Smooth muscle cell (in vitro differentiated cells): ENCODE data around the gene GUCA2A. TPM values are rescaled to one million over a fixed set of nuclear protein-coding genes. Genes with fewer than 3 reads are reported as not detected.
"Not testable (repeated sequence)": the region's sequence is repeated elsewhere in the genome, so short reads cannot be mapped to it uniquely, and the experiment has no call there.

Experiments used
- DNase-seq: peaks from one replicate; lab custom pipeline; 2025; ENCODE audit not compliant: unreplicated experiment; lab: John Stamatoyannopoulos, UW
- H2AFZ ChIP-seq: fragments of 200-600 bp; sonication (generic); 2 replicates; pipeline ENCODE4 v1.6.0; 2016; ENCODE audit warnings: antibody characterized with exemption, low read depth, mild to moderate bottlenecking
- H3F3A ChIP-seq: fragments of 200-600 bp; sonication (generic); 2 replicates; pipeline ENCODE4 v1.6.0; 2017; ENCODE audit warnings: antibody characterized with exemption, low read depth
- H3K27ac ChIP-seq: fragments of 200-600 bp; sonication (generic); 2 replicates; pipeline ENCODE4 v1.5.1; 2016; ENCODE audit warnings: low read depth, mild to moderate bottlenecking
- H3K27me3 ChIP-seq: fragments of 200-600 bp; sonication (generic); 2 replicates; pipeline ENCODE4 v1.6.1; 2016; ENCODE audit warnings: low read depth, mild to moderate bottlenecking
- H3K36me3 ChIP-seq: fragments of 200-600 bp; sonication (generic); 2 replicates; pipeline ENCODE4 v1.5.1; 2016; ENCODE audit warnings: low read depth
- H3K4me1 ChIP-seq: fragments of 200-600 bp; sonication (generic); 2 replicates; pipeline ENCODE4 v1.5.1; 2016; ENCODE audit warnings: low read depth
- H3K4me2 ChIP-seq: fragments of 200-600 bp; sonication (generic); 2 replicates; pipeline ENCODE4 v1.6.0; 2016; ENCODE audit warnings: mild to moderate bottlenecking
- H3K4me3 ChIP-seq: fragments of 200-600 bp; sonication (generic); 2 replicates; pipeline ENCODE4 v1.5.1; 2016; ENCODE audit warnings: mild to moderate bottlenecking
- H3K79me2 ChIP-seq: fragments of 200-600 bp; sonication (generic); 2 replicates; pipeline ENCODE4 v1.6.0; 2016; ENCODE audit warnings: low read depth, mild to moderate bottlenecking
- H3K9ac ChIP-seq: fragments of 200-600 bp; sonication (generic); 2 replicates; pipeline ENCODE4 v1.6.0; 2016; ENCODE audit warnings: low read depth
- H3K9me3 ChIP-seq: fragments of 200-600 bp; sonication (generic); replicated peaks from 2 replicates; pipeline ENCODE4 v1.5.1; 2016; ENCODE audit warnings: low read depth
- H4K20me1 ChIP-seq: fragments of 200-600 bp; sonication (generic); 2 replicates; pipeline ENCODE4 v1.6.0; 2016; ENCODE audit warnings: low read depth
- WGBS: methylation state at CpG from one replicate; pipeline ENCODE4 v1.1.7; 2016; ENCODE audit warnings: low lambda C conversion rate; 5-methylcytosine and 5-hydroxymethylcytosine counted together
- polyA plus RNA-seq: library from polyadenylated mRNA; unstranded; fragments of >200 nt; fragmentation: Nextera tagmentation; extraction: Ambion mirVana; gene quantifications from 2 replicates; pipeline ENCODE4 v1.2.1, GENCODE V29; 2016
- total RNA-seq: library from RNA; depleted of rRNA; stranded (reverse); fragments of >200 nt; gene quantifications from 2 replicates; pipeline ENCODE4 v1.2.3, GENCODE V29; 2014
- TF ChIP-seq, protein P1 (sequence below): fragments of 200-600 bp; sonication (generic); IDR thresholded peaks from 2 replicates; pipeline ENCODE4 v1.5.1; 2017; ENCODE audit warnings: borderline replicate concordance, mild to moderate bottlenecking, antibody characterized with exemption; ENCODE audit not compliant: insufficient read depth, poor library complexity, severe bottlenecking

The GUCA2A gene
- total and polyA plus RNA-seq, 2 experiments from 2014 or later: not detected

DNA sequence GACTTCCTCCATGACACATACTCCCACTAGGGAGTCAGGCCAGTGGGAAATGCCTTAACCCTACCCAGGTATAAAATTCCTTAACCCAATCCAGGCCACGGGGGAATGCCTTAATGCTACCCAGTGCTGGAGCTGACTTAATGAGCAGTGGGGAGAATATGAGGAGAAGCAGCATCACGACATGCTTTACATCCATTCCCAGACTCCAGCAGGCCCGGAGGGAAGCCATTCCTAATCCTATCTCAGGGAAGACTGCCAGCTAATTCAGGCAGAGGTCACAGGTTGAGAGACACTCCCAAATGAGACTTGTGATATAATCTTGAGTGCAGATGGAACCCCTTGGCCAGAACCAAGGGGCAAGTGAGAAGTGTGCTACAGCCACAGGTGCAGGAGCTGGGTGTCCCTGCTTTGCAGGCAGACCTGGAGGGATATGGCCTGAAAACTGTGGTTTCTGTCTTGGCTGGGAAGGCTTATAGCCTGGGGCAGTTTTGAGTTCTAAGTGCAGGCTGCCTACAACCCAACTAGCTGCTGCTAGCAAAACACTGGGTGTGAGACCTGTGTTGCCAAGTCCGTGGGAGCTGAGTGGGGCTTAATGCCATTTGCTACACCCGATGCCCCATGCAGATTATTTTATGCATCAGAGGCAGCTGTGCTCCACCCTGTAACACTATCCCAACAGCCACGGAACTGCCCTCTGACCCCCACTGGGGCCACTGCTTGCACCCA is 45.1 kb upstream of the GUCA2A start:
- WGBS: 73% methylated on average over 6 of the region's 6 CpGs
- H3K79me2 ChIP-seq: peaks cover 74% of the 10 kb centered on the region

DNA sequence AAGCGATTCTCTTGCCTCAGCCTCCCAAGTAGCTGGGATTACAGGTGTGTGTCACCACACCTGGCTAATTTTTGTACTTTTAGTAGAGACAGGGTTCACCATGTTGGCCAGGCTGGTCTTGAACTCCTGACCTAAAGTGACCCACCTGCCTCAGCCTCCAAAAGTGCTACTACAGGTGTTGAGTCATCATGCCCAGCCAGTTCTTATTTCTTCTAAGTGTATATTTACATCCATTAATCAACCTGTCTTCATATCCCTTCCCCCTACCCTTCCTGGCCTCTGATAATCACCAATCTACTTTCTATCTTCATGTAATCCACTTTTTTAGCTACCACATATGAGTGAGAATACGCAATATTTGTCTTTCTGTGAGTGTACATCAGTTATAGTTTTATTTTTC is 42.4 kb upstream of the GUCA2A start:
- not testable (repeated sequence) for H3K9me3 ChIP-seq, DNase-seq, H3F3A ChIP-seq, H3K4me1 ChIP-seq, H3K4me2 ChIP-seq, H2AFZ ChIP-seq, H3K4me3 ChIP-seq, H3K36me3 ChIP-seq, H3K9ac ChIP-seq, H3K27me3 ChIP-seq
- H3K79me2 ChIP-seq: peaks cover 61% of the 10 kb centered on the region
- WGBS: 98% methylated on average over 2 of the region's 2 CpGs
- peak overlapping the region; percentile 53 for H3K27ac ChIP-seq
- H4K20me1 ChIP-seq: peaks cover 50% of the 10 kb centered on the region

More for the DNA sequence above, 45.1 kb upstream of the GUCA2A start:
- Histone ChIP-seq H2AFZ (no peak overlapping the region), H3F3A (no peaks in the 10 kb centered on the region), H3K27me3 (no peaks in the 10 kb centered on the region), H3K4me2 (no peak overlapping the region), H3K36me3 (peaks cover 3% of the 10 kb centered on the region), H3K4me1 (no peaks in the 10 kb centered on the region), H3K27ac (no peak overlapping the region), H3K9me3 (no peaks in the 10 kb centered on the region), H3K9ac (no peak overlapping the region), H3K4me3 (no peak overlapping the region), H4K20me1 (peaks cover 66% of the 10 kb centered on the region)
- DNase-seq: no peak
- TF ChIP-seq, protein P1, sequence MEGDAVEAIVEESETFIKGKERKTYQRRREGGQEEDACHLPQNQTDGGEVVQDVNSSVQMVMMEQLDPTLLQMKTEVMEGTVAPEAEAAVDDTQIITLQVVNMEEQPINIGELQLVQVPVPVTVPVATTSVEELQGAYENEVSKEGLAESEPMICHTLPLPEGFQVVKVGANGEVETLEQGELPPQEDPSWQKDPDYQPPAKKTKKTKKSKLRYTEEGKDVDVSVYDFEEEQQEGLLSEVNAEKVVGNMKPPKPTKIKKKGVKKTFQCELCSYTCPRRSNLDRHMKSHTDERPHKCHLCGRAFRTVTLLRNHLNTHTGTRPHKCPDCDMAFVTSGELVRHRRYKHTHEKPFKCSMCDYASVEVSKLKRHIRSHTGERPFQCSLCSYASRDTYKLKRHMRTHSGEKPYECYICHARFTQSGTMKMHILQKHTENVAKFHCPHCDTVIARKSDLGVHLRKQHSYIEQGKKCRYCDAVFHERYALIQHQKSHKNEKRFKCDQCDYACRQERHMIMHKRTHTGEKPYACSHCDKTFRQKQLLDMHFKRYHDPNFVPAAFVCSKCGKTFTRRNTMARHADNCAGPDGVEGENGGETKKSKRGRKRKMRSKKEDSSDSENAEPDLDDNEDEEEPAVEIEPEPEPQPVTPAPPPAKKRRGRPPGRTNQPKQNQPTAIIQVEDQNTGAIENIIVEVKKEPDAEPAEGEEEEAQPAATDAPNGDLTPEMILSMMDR: no peak

DNA sequence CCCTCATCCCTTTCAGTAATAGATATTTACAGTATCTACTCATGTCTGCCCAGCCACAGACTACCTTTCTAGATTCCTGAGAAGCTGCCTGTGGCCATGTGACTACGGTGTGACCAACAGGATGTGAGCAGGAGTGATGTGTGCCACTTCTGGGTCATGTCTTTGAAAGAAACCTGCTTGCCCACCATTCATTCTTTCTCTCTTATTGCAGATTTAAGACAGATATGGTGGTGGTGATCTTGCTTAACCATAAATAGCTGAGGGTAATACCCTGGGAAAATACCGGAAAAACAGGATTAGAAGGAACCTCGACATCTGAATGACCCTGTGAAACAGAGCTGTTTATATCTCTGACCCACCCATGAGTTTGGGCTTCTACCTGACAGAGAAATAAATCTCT is 41.6 kb upstream of the GUCA2A start:
- Histone ChIP-seq H3K4me3 (no peak overlapping the region), H3K4me1 (no peaks in the 10 kb centered on the region), H3K27ac (peak overlapping the region; percentile 53), H4K20me1 (peaks cover 42% of the 10 kb centered on the region), H3K4me2 (no peak overlapping the region), H3K36me3 (peaks cover 12% of the 10 kb centered on the region), H2AFZ (no peak overlapping the region), H3K9ac (no peak overlapping the region), H3K27me3 (no peaks in the 10 kb centered on the region), H3K9me3 (no peaks in the 10 kb centered on the region), H3K79me2 (peaks cover 62% of the 10 kb centered on the region), H3F3A (no peaks in the 10 kb centered on the region)
- DNase-seq: no peak
- TF ChIP-seq, protein P1: no peak
- WGBS: 68% methylated on average over 3 of the region's 3 CpGs

DNA sequence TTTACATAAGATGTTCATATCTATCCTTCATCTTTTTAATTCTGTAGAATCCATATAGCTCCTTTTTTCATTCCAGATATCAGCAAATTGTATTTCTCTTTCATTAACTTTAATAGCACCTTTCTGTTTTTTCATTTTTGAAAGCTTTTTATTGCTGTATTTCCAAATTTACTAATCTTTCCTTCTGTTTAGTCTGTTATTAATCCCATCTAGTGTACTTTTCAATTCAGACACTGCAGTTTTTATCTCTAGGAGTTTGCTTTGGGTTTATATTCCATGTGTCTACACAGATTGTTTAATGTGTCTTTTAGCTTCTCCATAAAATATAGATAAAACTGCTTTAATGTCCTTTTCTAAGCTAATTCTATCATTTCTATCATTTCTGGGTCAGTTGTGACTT is 37.4 kb upstream of the GUCA2A start:
- Histone ChIP-seq H3K27me3 (no peaks in the 10 kb centered on the region), H3F3A (no peaks in the 10 kb centered on the region), H3K4me3 (no peak overlapping the region), H3K9ac (no peak overlapping the region), H3K4me1 (no peaks in the 10 kb centered on the region), H4K20me1 (peaks cover 7% of the 10 kb centered on the region), H3K36me3 (peaks cover 14% of the 10 kb centered on the region), H2AFZ (no peak overlapping the region), H3K79me2 (peaks cover 36% of the 10 kb centered on the region), H3K9me3 (no peaks in the 10 kb centered on the region), H3K4me2 (no peak overlapping the region), H3K27ac (no peak overlapping the region)
- no peak for DNase-seq
- TF ChIP-seq, protein P1: no peak
